GM13977 (cell line): ENCODE data around the gene TRIM31.

Experiments used
- DNase-seq: peaks from one replicate; pipeline ENCODE4 v3.0.0; 2012; ENCODE audit warnings: low spot score
- CTCF ChIP-seq: IDR thresholded peaks from 2 replicates; pipeline ENCODE4 v1.5.1; 2012; ENCODE audit warnings: mild to moderate bottlenecking, control low read depth; ENCODE audit not compliant: insufficient read depth; ENCODE audit errors: extremely low read depth, missing control alignments
- in situ Hi-C: fragments of 300-500 bp; cut with MboI; formaldehyde crosslinking; loops from one replicate; pipeline ENCODE4 v1.12.0; 2022; ENCODE audit warnings: low sequenced_read_pairs, low pct_unique_long_range_greater_than_20kb, mixed read lengths, inconsistent platforms; ENCODE audit not compliant: unreplicated experiment

TRIM31 gene

GRCh38 chr6:30154061-30154460, 41.2 kb upstream of the TRIM31 start:
- DNase-seq = no peak
- no peak for TF ChIP-seq CTCF
- in situ Hi-C loops = no loop called here

GRCh38 chr6:30152910-30153610, 40.2 kb upstream of the TRIM31 start:
- DNase-seq = no peak
- TF ChIP-seq CTCF = no peak
- in situ Hi-C loops = no loop called here

GRCh38 chr6:30152016-30152673, 39.3 kb upstream of the TRIM31 start:
- DNase-seq = no peak
- TF ChIP-seq CTCF = no peak
- in situ Hi-C loops = no loop called here

GRCh38 chr6:30151580-30151979, 38.7 kb upstream of the TRIM31 start:
- TF ChIP-seq CTCF = no peak
- no peak for DNase-seq
- in situ Hi-C loops = no loop called here

- TF ChIP-seq CTCF = no peak
- in situ Hi-C loops = no loop called here
- no peak for DNase-seq
Measured at GRCh38 chr6:30150671-30151395, 37.9 kb upstream of the TRIM31 start.

GRCh38 chr6:30149858-30150550, 37.1 kb upstream of the TRIM31 start:
- no peak for DNase-seq
- no peak for TF ChIP-seq CTCF
- in situ Hi-C loops = no loop called here
